ENCODE results near the gene COL6A1.

Gene COL6A1

GRCh38 chr21:45941717-45942546, 39.6 kb upstream of the COL6A1 start:
- Histone ChIP-seq H3K4me3 (ENCODE audit: low read depth in 1 of 2, low read length in 2 of 2) (no peak overlapping the region), H3K4me2 (ENCODE audit: insufficient read depth, low read length) (no peak overlapping the region), H3K27me3 (ENCODE audit: insufficient read depth, low read length, poor library complexity) (no peaks in the 10 kb centered on the region), H3K9ac (ENCODE audit: low read depth, low read length) (no peak overlapping the region), H3K27ac (ENCODE audit: low read length) (no peak overlapping the region), H3K36me3 (ENCODE audit: insufficient read depth, low read length) (no peaks in the 10 kb centered on the region), H3K9me3 (ENCODE audit: insufficient read depth, low read length, severe bottlenecking) (no peaks in the 10 kb centered on the region), H3K4me1 (ENCODE audit: insufficient read depth, low read length) (no peaks in the 10 kb centered on the region), H4K20me1 (ENCODE audit: insufficient read depth, low read length) (0 out of 2 replicates have a peak, but pooled peaks cover 3% of the 10 kb centered on the region), H3K79me2 (ENCODE audit: insufficient read depth, low read length) (no peaks in the 10 kb centered on the region), H2AFZ (ENCODE audit: low read depth, low read length) (no peak overlapping the region)
- TF ChIP-seq EZH2 (IDR thresholded peaks at IDR 0.05; ENCODE audit: borderline replicate concordance, low read depth, low read length, severe bottlenecking) (no peak), CTCF (IDR thresholded peaks at IDR 0.05; ENCODE audit: borderline replicate concordance, extremely low read depth, low read length, poor library complexity, severe bottlenecking) (no peak)
- DNase-seq (no peak), ATAC-seq (ENCODE audit: insufficient read depth, low read depth) (no peak)

- TF ChIP-seq EZH2 (IDR thresholded peaks at IDR 0.05; ENCODE audit: borderline replicate concordance, low read depth, low read length, severe bottlenecking) (no peak), CTCF (IDR thresholded peaks at IDR 0.05; ENCODE audit: borderline replicate concordance, extremely low read depth, low read length, poor library complexity, severe bottlenecking) (no peak)
- H3K27me3 ChIP-seq (ENCODE audit: insufficient read depth, low read length, poor library complexity): no peaks in the 10 kb centered on the region
These were observed 38.6 kb upstream of the COL6A1 start for GRCh38 chr21:45942755-45943629.

GRCh38 chr21:45943630-45944540, 37.7 kb upstream of the COL6A1 start:
- DNase-seq (no peak), ATAC-seq (ENCODE audit: insufficient read depth, low read depth) (peak; percentile 45; the same call in 2 of the 3 replicates)
- Histone ChIP-seq H3K9ac (ENCODE audit: low read depth, low read length) (no peak overlapping the region), H3K4me3 (ENCODE audit: low read depth in 1 of 2, low read length in 2 of 2) (no peak overlapping the region), H3K4me2 (ENCODE audit: insufficient read depth, low read length) (no peak overlapping the region), H3K27me3 (ENCODE audit: insufficient read depth, low read length, poor library complexity) (no peaks in the 10 kb centered on the region), H3K36me3 (ENCODE audit: insufficient read depth, low read length) (no peaks in the 10 kb centered on the region), H3K27ac (ENCODE audit: low read length) (no peak overlapping the region), H3K9me3 (ENCODE audit: insufficient read depth, low read length, severe bottlenecking) (no peaks in the 10 kb centered on the region), H4K20me1 (ENCODE audit: insufficient read depth, low read length) (0 out of 2 replicates have a peak, but pooled peaks cover 3% of the 10 kb centered on the region), H3K79me2 (ENCODE audit: insufficient read depth, low read length) (no peaks in the 10 kb centered on the region), H2AFZ (ENCODE audit: low read depth, low read length) (no peak overlapping the region), H3K4me1 (ENCODE audit: insufficient read depth, low read length) (no peaks in the 10 kb centered on the region)
- TF ChIP-seq CTCF (IDR thresholded peaks at IDR 0.05; ENCODE audit: borderline replicate concordance, extremely low read depth, low read length, poor library complexity, severe bottlenecking): no peak
- no peak for TF ChIP-seq EZH2 (IDR thresholded peaks at IDR 0.05; ENCODE audit: borderline replicate concordance, low read depth, low read length, severe bottlenecking)

More at GRCh38 chr21:45942755-45943629, 38.6 kb upstream of the COL6A1 start:
- Histone ChIP-seq H3K4me1 (ENCODE audit: insufficient read depth, low read length) (no peaks in the 10 kb centered on the region), H3K36me3 (ENCODE audit: insufficient read depth, low read length) (no peaks in the 10 kb centered on the region), H3K79me2 (ENCODE audit: insufficient read depth, low read length) (no peaks in the 10 kb centered on the region), H3K4me3 (ENCODE audit: low read depth in 1 of 2, low read length in 2 of 2) (no peak overlapping the region), H3K9me3 (ENCODE audit: insufficient read depth, low read length, severe bottlenecking) (no peaks in the 10 kb centered on the region), H3K4me2 (ENCODE audit: insufficient read depth, low read length) (no peak overlapping the region), H4K20me1 (ENCODE audit: insufficient read depth, low read length) (0 out of 2 replicates have a peak, but pooled peaks cover 3% of the 10 kb centered on the region), H3K27ac (ENCODE audit: low read length) (no peak overlapping the region), H3K9ac (ENCODE audit: low read depth, low read length) (no peak overlapping the region), H2AFZ (ENCODE audit: low read depth, low read length) (no peak overlapping the region)
- no peak for ATAC-seq (ENCODE audit: insufficient read depth, low read depth)
- no peak for DNase-seq
